Testis (tissue), 2 donors: ENCODE measurements around the gene ATXN7.

Experiments used
- CTCF ChIP-seq, 3 experiments: fragments of 450-650 bp in 2 of 3; fragments of 200-600 bp in 1 of 3; sonication (generic) in 1 of 3; IDR thresholded peaks; one replicate each; pipeline ENCODE4 v1.5.1; 2016 to 2019; ENCODE audit warnings: antibody characterized with exemption in 3 of 3, mild to moderate bottlenecking in 2 of 3, moderate library complexity in 1 of 3
- POLR2A ChIP-seq: fragments of 450-650 bp; IDR thresholded peaks from one replicate; pipeline ENCODE4 v1.6.1; 2017; ENCODE audit warnings: antibody characterized with exemption, mild to moderate bottlenecking, moderate library complexity

GRCh38 chr3:63990733-63991132 lies 127.1 kb downstream of the ATXN7 start:
- TF ChIP-seq POLR2A (no peak), CTCF (IDR thresholded peaks at IDR 0.05) (no peak)
